HS-27A (cell line): ENCODE results near the gene TAF11L14.
A peak's percentile ranks its signal among the peaks of the same experiment; 100 is the strongest.
"Not testable (repeated sequence)": the region's sequence is repeated elsewhere in the genome, so short reads cannot be mapped to it uniquely, and the experiment has no call there.

Experiments used
- DNase-seq: peaks from one replicate; pipeline ENCODE4 v3.0.0-alpha.2; 2012; ENCODE audit warnings: low read depth, missing footprints

Gene TAF11L14

GRCh38 chr5:17634160-17634559 lies at the start of gene TAF11L14:
TAF11L14 (plus strand) TSS chr5:17634460.
- DNase-seq = no peak

GRCh38 chr5:17585658-17586057 lies 48.6 kb upstream of the TAF11L14 start, which contains the start of gene TAF11L7:
TAF11L7 (minus strand) TSS chr5:17585758.
- DNase-seq = not testable (repeated sequence)

GRCh38 chr5:17590860-17591259 lies 43.4 kb upstream of the TAF11L14 start, which contains the start of gene TAF11L8:
TAF11L8 (minus strand) TSS chr5:17590960.
- DNase-seq = not testable (repeated sequence)

- not testable (repeated sequence) for DNase-seq
Measured at GRCh38 chr5:17594255-17594654, 40.0 kb upstream of the TAF11L14 start, which contains the start of gene TAF11L9. TAF11L9 (minus strand) TSS chr5:17594394.

GRCh38 chr5:17597728-17598127 lies 36.5 kb upstream of the TAF11L14 start, which contains the start of gene TAF11L10:
TAF11L10 (minus strand) TSS chr5:17597828.
- DNase-seq = not testable (repeated sequence)

- DNase-seq = not testable (repeated sequence)
Measured at GRCh38 chr5:17603880-17604279, 30.4 kb upstream of the TAF11L14 start, which contains the start of gene TAF11L11. TAF11L11 (plus strand) TSS chr5:17604183.

- DNase-seq = no peak
Measured at GRCh38 chr5:17604951-17605350, 29.3 kb upstream of the TAF11L14 start.

- not testable (repeated sequence) for DNase-seq
Measured at GRCh38 chr5:17607461-17607860, 26.8 kb upstream of the TAF11L14 start.

GRCh38 chr5:17610092-17610491 lies 24.2 kb upstream of the TAF11L14 start, which contains the start of gene TAF11L12:
TAF11L12 (plus strand) TSS chr5:17610392.
- DNase-seq = not testable (repeated sequence)

- DNase-seq = no peak
Measured at GRCh38 chr5:17614872-17615605, 19.2 kb upstream of the TAF11L14 start.

- peak; percentile 62 for DNase-seq
Measured at GRCh38 chr5:17619354-17619753, 14.9 kb upstream of the TAF11L14 start.

- DNase-seq = no peak
Measured at GRCh38 chr5:17620627-17621026, 13.6 kb upstream of the TAF11L14 start.

GRCh38 chr5:17625686-17626085 lies 8.6 kb upstream of the TAF11L14 start:
- DNase-seq = no peak

GRCh38 chr5:17631788-17632187 lies 2.5 kb upstream of the TAF11L14 start, which contains the start of gene TAF11L13:
TAF11L13 (plus strand) TSS chr5:17632088.
- not testable (repeated sequence) for DNase-seq

- not testable (repeated sequence) for DNase-seq
Measured at GRCh38 chr5:17649232-17649631, 15.0 kb downstream of the TAF11L14 start.

- not testable (repeated sequence) for DNase-seq
Measured at GRCh38 chr5:17655201-17655759, 21.0 kb downstream of the TAF11L14 start.

- no peak for DNase-seq
Measured at GRCh38 chr5:17655921-17656320, 21.7 kb downstream of the TAF11L14 start.

- no peak for DNase-seq
Measured at GRCh38 chr5:17663182-17663581, 28.9 kb downstream of the TAF11L14 start.

GRCh38 chr5:17665836-17666235 lies 31.6 kb downstream of the TAF11L14 start:
- no peak for DNase-seq

GRCh38 chr5:17666726-17667235 lies 32.5 kb downstream of the TAF11L14 start:
- DNase-seq = no peak

GRCh38 chr5:17670353-17670752 lies 36.1 kb downstream of the TAF11L14 start:
- DNase-seq = no peak

- no peak for DNase-seq
Measured at GRCh38 chr5:17678751-17679324, 44.6 kb downstream of the TAF11L14 start.
